Hematopoietic multipotent progenitor cell treated with erythropoietin and hydrocortisone succinate and interleukin-3 and kit ligand, for 17 days (in vitro differentiated cells): ENCODE results near the gene DMTF1.
A peak's percentile ranks its signal among the peaks of the same experiment; 100 is the strongest.

Source experiments
- DNase-seq: peaks from one replicate; pipeline ENCODE4 v3.0.0-alpha.2; 2015; ENCODE audit warnings: low spot score

DMTF1 gene

DNA sequence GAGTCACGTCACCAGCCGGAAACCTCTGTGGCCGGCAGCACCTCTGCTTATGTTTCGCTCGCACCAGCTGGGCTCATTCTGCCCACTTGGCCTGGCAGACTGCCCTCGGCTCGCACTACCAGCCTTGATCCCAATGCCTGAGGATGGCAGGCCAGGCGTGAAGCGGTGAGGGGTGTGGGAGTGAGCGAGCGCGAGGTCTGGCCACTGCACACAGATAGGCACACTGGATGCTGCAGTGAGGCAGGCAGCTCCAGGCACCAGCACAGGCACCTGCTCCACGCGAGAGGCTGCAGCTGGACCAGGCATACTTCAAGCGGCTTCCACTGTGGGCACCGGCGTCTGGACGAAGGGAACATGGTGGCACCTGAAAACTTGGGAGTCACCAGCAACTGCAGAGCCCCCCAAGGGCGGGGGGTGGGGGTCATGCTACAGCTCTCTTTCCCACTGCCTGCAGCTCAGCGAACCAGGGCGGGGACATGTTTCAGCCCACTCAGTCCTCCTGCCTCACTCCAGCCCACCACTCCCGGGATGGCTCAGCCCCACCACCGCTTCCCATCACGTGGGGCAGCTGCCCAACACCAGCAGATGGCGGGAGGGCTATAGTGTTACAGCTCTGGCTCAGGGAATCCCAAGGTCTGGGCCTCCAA lies 5.4 kb upstream of the DMTF1 start:
- DNase-seq, result no peak

DNA sequence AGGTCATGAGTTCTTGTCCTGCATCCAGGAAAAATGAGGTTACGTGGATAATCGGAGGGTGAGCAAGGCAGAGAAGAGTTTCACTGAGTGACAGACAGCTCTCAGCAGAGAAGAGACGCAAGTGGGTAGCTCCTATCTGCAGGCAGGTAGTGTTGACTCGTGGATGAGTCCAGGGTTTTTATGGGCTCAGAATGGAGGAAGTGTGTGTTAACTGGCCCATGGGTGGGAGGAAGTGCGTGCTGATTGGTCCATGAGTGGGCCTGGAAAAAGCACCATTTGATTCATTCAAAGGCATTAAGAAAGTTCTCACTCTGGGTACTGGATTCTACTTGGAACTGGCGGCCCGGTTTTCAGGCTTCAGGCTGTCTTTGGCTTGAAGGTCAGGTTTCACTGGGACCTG lies 4.8 kb upstream of the DMTF1 start:
- DNase-seq, result no peak

DNA sequence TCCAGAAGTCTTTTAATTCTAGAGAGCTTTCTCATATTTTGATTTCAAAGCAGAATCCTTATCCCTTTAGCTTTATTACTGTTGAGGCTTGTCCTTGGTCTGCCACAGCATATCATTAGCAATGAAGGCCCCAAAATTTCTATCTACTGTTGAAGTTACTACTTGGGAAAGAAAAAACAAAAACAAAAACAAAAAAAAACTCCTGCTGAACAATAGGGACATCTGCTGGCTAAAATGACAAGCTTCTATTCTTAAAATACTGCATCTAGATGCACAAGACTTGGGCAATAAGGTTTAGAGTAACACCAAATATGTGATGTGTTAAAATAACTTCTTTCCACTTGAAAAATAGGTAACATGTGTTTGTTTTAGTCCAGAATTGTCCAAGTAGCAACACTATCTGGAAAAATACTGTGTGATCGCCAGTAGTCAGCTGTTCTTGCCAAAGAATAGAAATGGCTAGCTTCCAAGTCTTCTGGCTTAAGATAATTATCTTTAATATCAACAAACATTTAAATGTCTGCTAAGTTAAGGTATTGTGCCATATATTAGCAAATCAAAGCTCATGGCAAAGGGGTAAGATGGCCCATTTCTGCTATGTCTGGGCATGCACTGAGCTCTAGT lies 3.8 kb upstream of the DMTF1 start:
- no peak for DNase-seq

DNA sequence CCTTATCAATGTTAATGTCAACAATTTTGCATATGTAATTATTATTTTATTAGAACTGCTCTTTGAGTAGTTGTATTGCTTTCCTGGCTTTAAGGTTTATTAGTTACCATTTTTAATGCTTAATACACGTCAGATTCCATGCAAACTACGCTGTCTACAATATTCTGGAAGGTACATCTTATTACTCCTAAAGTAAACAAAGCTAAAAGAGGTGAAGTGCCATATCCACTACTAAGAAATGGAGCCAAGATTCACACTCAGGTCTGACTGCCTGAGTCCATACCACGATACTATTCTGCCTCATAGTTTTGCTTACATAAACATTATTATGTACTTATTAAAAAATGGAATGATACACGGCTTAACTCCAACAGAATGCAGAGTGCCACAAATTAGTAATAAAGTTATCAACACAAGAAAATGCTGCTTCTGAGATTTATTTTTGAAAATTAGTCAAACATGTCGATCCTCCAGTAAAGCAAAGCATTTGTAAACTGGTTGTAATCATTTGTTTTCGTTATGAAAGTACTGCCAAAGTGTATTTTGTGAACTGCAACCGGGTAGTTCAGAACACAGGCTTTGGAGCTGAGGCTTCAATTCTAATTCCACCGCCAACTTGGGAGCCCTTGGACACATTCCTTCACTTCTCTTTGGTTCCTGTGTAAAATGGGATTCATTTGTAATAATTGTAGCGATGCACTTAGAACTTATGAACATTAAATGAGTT lies 1.1 kb upstream of the DMTF1 start:
- no peak for DNase-seq

DNA sequence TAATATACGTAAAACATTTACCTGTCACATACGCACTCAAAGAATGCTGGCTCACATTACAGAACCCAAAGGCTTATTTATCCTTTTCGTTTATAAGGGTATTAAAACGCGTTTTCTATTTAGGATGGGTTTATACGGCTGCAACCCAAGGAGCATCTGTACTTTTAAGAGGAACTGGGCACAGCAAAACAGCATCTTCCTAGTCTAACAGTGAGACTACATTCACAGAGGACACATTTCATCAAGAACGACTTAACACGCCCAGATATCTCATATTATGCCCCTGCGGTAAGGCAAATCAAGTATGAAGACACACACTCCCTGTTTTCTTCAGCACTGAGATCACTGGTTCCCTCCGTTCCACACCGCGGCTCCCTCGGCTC lies 533 bp upstream of the DMTF1 start:
- DNase-seq, result no peak

DNA sequence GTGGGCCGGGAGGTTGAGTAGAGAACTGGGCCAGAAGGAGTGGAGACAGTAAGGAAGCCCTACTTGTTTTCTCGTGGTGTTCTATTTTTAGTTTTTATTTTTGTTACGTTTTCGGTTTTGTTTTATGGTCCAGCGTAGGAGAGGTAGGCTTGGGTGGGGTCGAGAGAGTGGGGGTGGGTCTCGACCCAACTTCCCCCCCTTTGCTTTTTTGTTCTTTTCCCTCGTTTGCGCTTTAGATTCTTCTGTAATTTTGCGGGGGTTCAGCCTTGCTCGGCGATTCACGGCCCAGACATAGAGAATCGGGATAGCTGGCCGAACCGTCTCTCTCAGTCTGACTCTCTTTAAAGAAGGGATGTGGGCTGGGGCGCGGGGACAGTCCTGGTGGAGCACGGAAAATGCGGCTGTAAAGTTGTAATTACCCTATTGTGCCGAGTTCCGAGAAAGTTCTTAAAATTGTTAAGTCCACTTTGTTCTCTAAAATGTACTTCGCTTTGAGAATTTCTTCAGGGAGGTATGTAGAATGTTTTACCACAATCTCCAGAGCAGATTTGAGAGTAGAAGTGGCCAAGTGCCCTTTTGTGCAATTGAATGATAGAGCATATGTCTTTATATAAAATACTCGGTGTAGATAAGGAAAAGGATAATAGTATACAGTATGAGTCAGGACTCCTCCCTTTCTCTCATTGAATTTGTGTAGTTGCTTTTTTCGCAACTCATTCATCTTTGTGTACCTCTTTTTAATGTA lies 816 bp downstream of the DMTF1 start:
- DNase-seq, result peak; percentile 49

DNA sequence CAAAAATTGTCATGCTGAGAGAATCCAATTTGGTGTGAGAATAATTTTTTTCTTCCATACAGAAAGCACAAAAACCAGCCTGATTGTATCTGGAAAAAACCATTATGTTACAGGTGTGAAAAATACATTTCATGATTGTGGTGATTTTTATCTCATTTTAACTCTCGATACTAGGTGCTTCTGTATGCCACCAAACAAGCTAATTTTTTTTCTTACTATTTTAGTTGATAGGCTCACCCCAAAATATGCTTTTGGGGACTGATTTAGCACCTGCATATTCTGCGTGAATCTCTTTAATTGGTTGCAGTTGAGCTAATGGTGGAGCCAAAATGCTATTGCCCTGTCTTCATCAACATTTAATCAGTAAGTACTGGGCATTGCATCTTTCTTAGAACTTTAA lies 1.9 kb downstream of the DMTF1 start:
- no peak for DNase-seq

DNA sequence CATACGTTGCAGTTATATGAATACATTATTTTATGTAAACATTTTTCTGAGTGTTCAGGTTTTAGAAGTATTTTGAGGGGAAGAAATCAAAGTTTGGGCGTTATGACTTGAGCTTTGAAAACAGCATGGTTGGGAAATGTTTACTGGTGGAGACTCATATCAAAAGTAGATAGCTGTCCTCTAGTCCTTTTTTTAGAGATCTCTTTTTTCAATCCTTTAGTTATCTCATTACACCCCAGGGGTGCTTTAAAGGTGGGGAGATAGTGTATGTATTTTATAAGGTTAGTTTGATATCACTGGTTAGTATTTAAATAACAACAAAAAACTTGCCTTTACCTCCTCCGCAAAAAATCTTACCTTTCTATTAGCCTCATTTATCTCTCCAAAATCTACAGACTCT lies 2.3 kb downstream of the DMTF1 start:
- DNase-seq, result no peak

DNA sequence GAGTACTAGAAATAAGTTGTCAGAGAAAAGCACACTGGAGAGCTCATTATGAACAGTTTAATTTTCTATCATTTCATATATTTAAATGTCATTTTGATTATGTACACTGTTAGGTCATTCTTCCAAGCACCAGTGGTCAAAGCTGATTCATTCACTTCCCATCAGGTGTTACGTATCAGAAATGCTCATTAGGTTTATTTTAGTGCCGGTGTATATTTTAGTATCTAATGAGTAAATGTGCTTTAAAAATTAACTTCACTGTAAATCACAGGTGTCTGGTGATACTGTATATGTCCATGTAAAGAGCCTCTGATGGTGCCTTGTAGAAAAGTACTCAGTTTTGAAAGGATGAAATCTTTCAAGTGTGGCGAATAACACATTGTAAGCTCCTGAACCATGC lies 3.5 kb downstream of the DMTF1 start:
- no peak for DNase-seq

DNA sequence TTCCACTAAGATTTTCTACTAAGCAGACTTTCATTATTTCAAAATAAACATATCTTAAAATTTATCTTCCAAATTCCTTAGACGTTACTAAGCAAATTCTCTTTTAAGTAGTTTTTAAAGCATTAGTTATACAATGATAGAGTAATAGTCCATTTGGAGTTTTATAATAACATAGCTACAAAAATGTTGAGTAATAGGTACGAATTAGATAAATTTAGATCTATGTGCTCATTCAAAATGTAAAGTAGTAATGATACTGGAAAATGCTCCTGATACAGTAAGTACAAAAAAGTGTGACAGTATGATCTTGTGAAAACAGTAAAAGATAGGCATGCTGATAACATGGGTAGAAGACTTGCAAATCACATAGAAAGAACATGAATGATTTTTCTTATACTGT lies 4.5 kb downstream of the DMTF1 start:
- DNase-seq, result no peak

DNA sequence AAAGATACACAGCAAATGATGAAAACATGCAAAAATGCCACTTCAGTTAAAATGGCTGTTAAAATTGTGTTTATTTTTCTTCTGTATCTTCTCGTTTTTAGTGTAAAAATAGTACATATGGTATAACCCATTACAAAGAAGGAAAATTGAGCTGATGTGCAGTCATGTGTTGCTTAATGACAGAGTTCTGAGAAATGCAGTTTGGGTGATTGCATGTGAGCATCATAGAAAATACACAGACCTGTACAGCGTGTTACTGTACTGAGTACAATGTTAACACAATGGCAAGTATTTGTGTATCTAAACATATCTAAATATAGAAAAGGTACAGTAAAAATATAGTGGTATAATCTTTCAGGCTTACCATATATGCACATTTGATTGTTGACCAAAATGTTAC lies 7.3 kb downstream of the DMTF1 start:
- no peak for DNase-seq

DNA sequence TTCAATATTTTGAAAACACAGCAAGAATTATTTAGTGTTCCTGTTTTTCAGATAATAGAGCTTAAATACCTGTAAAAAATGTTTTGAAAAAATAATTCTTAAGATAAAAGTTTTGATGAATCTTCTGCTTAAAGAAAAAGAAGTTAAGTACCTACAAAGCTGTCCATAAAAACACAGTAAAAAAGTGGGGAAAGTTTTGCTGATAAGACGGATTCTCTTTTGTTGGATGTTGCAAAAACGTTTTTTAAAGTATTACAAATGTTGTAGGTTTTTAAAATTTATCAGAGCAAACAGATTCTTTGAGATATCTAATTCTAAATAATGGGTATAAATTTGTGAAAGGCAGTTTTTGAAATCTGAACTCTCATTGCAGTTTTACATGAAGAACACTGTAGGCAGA lies 12.2 kb downstream of the DMTF1 start:
- DNase-seq, result no peak

DNA sequence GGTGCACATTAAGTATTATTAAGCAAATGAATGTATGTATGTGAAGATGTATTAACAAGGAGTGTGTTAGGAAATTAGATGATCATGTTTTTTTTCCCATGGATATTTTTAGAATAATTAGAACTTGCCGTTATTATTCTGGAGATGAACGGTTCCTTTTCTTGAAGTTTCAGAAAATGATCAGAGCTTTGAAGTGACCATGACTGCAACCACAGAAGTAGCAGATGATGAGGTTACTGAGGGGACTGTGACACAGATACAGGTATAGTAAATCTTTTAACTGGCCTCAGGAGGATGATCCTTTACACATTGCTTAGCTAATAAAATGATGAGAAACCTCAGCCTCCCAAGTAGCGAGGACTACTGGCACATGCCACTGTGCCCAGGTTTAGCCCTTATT lies 18.6 kb downstream of the DMTF1 start:
- DNase-seq, result no peak

DNA sequence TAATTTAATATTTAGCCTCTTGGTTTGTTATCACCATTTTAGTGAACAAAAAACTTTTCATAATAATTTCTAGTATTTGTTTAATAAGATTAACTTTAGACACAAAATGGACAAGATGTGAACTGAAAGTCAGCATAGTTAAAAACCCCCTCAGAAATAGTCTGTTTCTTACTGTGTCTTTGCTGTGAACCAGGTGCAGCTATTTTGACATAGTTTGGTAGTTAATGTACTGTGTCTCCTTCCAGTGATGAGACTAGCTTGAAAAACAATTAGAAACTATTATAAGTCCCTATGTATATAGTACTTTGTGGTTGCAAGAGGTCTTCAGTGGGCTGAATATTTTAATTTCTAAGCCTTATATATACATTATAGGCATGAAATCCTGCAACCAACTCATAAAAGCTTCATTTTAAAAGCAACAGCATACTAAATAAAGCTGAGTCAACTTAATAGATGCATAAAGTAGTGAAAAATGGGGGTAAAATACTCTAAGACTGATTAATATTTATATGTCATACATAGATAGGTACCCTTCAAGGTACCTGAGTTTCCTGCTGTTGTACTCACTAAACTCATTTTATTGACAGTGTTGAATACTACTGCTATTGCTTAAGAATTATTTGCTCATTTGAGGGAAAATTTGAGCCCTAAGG lies 19.2 kb downstream of the DMTF1 start:
- DNase-seq, result no peak

DNA sequence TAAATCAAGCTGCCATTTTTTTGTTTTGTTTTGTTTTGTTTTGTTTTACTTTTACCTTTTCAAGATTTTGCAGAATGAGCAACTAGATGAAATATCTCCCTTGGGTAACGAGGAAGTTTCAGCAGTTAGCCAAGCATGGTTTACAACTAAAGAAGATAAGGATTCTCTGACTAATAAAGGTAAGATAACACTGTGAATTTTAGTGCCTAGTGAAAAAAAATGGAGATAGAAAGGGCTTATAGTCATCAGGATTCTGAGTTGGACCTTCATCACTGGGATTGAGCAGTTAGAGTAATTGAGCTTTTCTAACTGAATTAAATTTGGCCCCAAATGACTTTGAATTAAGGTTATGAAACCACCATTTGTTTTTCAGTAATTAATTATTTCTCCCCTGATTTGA lies 21.2 kb downstream of the DMTF1 start:
- no peak for DNase-seq

DNA sequence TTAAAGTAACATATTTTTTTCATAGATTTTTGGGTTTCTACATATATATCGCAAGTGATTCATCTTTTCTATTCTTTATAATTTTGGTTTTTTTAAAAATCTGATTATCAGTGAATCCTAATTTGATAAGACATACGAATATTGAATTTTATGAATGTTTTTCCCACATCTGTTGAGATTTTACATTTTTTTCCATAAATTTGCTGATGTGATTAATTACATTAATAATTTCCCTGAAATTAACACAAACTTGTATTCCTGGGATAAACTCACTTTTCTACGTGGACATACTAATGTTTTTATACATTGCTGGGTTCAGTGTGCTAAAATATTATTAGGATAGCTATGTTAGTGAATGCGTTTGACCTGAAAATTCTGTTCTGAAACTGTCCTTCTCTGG lies 26.1 kb downstream of the DMTF1 start:
- no peak for DNase-seq

DNA sequence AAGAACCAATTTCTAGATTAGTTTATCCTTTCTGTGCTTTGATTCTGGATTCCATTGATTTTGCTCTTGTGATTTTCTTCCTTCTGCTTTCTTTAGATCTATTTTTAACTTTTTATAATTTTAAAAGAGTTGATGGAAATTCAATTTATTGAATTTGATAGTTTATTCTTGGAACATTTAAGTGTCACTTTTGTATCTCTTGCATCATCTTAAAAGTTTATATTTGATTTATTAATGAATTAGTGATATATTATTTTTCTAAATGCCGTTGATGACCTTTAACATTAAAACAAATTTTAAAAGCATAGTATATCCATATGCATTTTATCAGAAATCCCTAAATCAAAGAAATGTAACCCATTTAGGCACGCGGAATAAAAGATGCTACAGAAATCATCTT lies 26.9 kb downstream of the DMTF1 start:
- DNase-seq, result no peak

DNA sequence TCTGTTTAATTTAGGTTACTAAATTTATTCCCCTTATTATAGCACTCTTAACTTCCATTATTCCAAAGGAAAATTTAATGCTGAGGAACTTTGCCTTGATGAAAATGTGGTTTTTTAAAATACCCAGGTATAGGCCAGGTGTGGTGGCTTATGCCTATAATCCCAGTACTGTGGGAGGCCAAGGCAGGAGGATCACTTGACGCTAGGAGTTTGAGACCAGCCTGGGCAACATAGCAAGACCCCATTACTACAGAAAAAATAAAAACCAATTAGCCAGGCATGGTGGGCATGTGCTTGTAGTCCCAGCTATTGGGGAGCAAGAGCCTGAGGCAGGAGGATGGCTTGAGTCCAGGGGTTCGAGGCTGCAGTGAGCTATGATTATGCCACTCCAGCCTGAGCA lies 34.9 kb downstream of the DMTF1 start:
- no peak for DNase-seq

DNA sequence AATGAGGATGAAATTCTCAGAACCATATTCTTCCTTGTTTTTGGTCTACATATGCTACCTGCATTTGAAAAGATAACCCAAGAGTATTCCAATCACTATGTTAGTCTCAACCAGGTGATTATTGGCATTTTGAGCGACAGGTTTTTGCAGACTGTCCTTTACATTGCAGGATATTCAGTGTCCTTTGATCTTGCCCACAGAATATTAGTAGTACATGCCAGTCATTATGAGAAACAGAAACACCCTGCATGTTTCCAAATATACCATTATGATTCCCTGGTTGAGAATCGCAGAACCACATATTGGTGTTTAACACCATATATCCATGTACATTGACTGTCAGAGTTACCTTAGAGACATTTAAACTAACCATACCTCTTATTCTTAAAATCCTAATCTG lies 36.7 kb downstream of the DMTF1 start:
- no peak for DNase-seq

DNA sequence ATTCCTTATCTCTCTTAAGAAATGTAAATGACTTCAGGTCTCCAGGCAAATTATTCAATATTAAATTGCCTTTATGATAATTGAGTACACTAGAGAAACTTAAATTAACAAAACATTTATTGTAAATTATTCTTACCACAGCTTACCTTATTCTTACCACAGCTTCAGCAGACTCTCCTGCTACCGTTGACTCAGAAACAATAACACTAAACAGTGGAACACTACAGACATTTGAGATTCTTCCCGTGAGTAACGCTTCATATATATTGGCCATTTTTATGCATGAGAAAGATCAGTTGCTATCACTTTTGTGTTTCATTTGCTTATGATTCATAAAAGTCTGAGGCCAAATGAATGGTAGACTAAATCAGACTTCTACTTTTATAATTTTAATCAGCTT lies 38.5 kb downstream of the DMTF1 start:
- DNase-seq, result no peak

DNA sequence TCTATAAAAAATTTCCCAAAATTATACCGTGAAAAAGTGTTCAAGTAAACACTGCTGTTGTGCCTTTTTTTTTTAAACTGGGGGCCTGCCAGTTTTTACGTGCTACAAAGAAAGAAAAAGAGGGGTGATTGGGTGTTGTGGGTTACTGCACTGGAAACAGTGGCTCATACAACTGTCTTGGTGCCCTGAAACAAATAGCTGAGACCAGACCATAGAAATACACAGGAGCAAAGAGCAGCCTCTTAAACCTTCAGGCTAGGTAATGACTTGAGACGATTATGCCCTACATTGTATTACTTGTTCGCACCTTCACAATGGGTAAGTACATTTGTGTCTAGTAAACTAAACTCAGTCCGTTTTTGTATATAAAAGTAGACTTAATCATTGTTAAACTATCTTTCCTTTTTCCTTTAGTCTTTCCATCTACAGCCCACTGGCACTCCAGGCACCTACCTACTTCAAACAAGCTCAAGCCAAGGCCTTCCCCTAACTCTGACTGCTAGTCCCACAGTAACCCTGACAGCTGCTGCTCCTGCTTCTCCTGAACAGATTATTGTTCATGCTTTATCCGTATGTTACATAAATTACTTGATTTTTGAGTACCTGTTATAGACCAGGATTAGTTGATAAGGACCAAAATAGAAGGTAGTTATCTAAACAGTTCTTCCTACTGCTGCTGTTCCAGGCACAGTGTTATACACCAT lies 40.7 kb downstream of the DMTF1 start:
- no peak for DNase-seq

DNA sequence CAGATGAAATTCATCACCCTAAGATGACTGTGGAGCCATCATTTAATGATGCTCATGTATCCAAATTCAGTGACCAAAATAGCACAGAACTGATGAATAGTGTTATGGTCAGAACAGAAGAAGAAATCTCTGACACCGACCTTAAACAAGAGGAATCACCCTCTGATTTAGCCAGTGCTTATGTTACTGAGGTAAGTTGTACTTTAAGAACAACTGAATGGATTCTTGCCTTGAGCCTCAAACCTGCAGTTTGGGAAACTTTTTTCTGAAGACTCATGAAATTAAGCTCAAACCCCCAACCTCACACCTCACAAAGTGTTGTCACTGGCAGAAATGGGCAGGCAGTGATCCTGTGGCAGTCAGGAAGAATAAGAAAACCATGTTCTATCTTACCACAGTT lies 41.7 kb downstream of the DMTF1 start:
- DNase-seq, result no peak
